Activated CD4-positive, alpha-beta T cell treated with anti-CD3 and anti-CD28 coated beads for 4 hours (primary cell): ENCODE measurements around the gene FRA10AC1.

Experiments used
- DNase-seq, 2 donors: peaks; one replicate each; pipeline ENCODE4 v3.0.0-alpha.2; 2020

The FRA10AC1 gene

GRCh38 chr10:93702210-93703001, at the start of gene FRA10AC1:
Gene FRA10AC1, minus strand, starts transcription at chr10:93702592. Its CDS starts 2,486 bp downstream, at chr10:93700106.
- peak; percentile 86 to 88 for DNase-seq

GRCh38 chr10:93751832-93752231, 49.4 kb upstream of the FRA10AC1 start:
- no peak for DNase-seq

GRCh38 chr10:93751124-93751523, 48.7 kb upstream of the FRA10AC1 start:
- no peak for DNase-seq

- no peak for DNase-seq
Observed at GRCh38 chr10:93749218-93749799, 46.9 kb upstream of the FRA10AC1 start.

GRCh38 chr10:93746844-93747284, 44.5 kb upstream of the FRA10AC1 start:
- DNase-seq = no peak

GRCh38 chr10:93745408-93746065, 43.1 kb upstream of the FRA10AC1 start:
- no peak for DNase-seq

- DNase-seq = no peak
Observed at GRCh38 chr10:93742633-93743349, 40.4 kb upstream of the FRA10AC1 start.

GRCh38 chr10:93741367-93741766, 39.0 kb upstream of the FRA10AC1 start:
- DNase-seq = no peak

- DNase-seq = no peak
Observed at GRCh38 chr10:93726024-93726423, 23.6 kb upstream of the FRA10AC1 start.

- DNase-seq = no peak
Observed at GRCh38 chr10:93723153-93723552, 20.8 kb upstream of the FRA10AC1 start.

- DNase-seq = no peak
Observed at GRCh38 chr10:93722550-93722949, 20.2 kb upstream of the FRA10AC1 start.

- DNase-seq = no peak
Observed at GRCh38 chr10:93719901-93720300, 17.5 kb upstream of the FRA10AC1 start.

- DNase-seq = no peak
Observed at GRCh38 chr10:93718937-93719725, 16.7 kb upstream of the FRA10AC1 start.

- DNase-seq = no peak
Observed at GRCh38 chr10:93716766-93717165, 14.4 kb upstream of the FRA10AC1 start.

- DNase-seq = no peak
Observed at GRCh38 chr10:93715345-93715744, 13.0 kb upstream of the FRA10AC1 start.

GRCh38 chr10:93712593-93712992, 10.2 kb upstream of the FRA10AC1 start:
- DNase-seq = no peak

- no peak for DNase-seq
Observed at GRCh38 chr10:93711891-93712290, 9.5 kb upstream of the FRA10AC1 start.

- DNase-seq = no peak
Observed at GRCh38 chr10:93710333-93710909, 8.0 kb upstream of the FRA10AC1 start.

GRCh38 chr10:93707623-93708022, 5.2 kb upstream of the FRA10AC1 start:
- DNase-seq = no peak

- DNase-seq = no peak
Observed at GRCh38 chr10:93704451-93704850, 2.1 kb upstream of the FRA10AC1 start.

- DNase-seq = no peak
Observed at GRCh38 chr10:93703841-93704240, 1.4 kb upstream of the FRA10AC1 start.

- DNase-seq = peak in 1 of 2 donors; percentile 4
Observed at GRCh38 chr10:93703066-93703465, 674 bp upstream of the FRA10AC1 start.
